ENCODE data around the gene KLK14.

Gene KLK14

DNA sequence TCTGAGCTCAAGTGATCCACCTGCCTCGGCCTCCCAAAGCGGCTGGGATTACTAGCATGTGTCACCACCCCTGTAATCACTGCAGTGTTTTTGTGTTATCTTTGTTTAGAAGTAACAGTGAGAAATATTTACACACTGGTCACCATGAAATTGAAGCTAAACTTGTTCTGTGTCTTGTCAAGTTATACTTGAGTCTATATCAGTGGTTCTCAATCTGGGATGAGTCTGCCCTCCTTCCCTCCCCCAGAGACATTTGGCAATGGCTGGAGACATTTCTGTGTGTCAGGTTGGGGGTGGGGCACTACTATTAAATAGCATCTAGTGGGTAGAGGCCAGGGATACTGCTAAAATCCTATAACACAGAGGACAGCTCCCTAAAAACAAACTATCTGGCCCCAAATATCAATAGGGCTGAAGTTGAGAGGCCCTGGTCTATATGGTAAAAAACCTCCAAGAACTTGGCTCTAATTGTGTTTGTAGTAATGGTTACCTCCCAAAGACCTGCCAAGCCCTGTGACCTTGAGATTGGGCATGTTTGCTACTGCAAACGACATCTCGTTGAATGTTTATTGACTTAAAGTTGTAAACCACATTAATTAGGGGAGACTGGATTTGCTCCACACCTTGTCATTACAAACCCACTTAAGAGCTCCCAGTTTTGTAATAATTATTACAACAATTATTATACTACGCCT lies 18.6 kb upstream of the KLK14 start:
- no peak overlapping the region for H3K4me3 ChIP-seq (ENCODE audit: low read depth, low read length)
- TF ChIP-seq CTCF (IDR thresholded peaks at IDR 0.05; ENCODE audit: insufficient read depth, low read depth, low read length, missing control alignments) = no peak
- DNase-seq (ENCODE audit: low read depth) = no peak

DNA sequence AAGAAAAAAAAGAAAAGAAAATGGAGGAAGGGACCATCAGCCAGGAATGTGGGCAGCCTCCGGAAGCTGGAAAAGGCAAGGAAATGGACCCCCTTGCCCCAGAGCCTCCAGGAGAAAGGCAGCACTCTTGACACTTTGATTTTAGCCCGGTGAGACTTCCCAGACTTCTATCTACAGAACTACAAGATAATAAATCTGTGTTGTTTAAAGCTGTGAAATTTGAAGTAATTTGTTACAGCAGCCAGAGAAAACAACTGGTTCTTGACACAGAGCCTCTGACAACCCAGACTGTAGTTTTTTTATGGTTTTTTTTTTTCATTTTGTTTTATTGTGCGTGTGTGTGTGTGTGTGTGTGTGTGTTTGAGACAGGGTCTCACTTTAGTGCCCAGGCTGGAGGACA lies 17.9 kb upstream of the KLK14 start:
- no peak overlapping the region for H3K4me3 ChIP-seq (ENCODE audit: low read depth, low read length)
- no peak for TF ChIP-seq CTCF (IDR thresholded peaks at IDR 0.05; ENCODE audit: insufficient read depth, low read depth, low read length, missing control alignments)
- no peak for DNase-seq (ENCODE audit: low read depth)

- no peak overlapping the region for H3K4me3 ChIP-seq (ENCODE audit: low read depth, low read length)
- no peak for TF ChIP-seq CTCF (IDR thresholded peaks at IDR 0.05; ENCODE audit: insufficient read depth, low read depth, low read length, missing control alignments)
- DNase-seq (ENCODE audit: low read depth) = no peak
Measured at GRCh38 chr19:51099047-51099382, 16.3 kb upstream of the KLK14 start.

GRCh38 chr19:51098365-51099046 lies 15.8 kb upstream of the KLK14 start:
- H3K4me3 ChIP-seq (ENCODE audit: low read depth, low read length) = no peak overlapping the region
- DNase-seq (ENCODE audit: low read depth) = no peak
- no peak for TF ChIP-seq CTCF (IDR thresholded peaks at IDR 0.05; ENCODE audit: insufficient read depth, low read depth, low read length, missing control alignments)

DNA sequence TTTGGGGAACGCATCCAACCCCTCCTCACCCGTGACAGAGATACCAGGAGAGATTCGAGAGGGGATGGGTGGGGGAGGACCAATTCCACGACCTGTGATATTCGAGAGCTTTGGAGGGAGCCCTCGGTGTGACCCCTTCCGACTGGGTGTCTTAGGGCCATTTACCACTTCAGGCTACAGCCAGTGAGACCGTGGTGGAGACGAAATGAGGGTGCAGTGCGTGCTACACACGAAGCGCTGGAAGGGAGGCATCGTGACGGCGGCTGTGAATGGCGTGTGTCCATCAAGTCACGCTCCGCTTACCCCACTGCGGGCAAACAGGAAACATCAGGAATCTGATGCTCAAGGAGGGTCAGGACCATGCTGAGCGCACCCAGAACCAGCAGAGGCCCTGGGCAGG lies 15.1 kb upstream of the KLK14 start:
- TF ChIP-seq CTCF (IDR thresholded peaks at IDR 0.05; ENCODE audit: insufficient read depth, low read depth, low read length, missing control alignments) = no peak
- DNase-seq (ENCODE audit: low read depth) = no peak
- H3K4me3 ChIP-seq (ENCODE audit: low read depth, low read length) = no peak overlapping the region

DNA sequence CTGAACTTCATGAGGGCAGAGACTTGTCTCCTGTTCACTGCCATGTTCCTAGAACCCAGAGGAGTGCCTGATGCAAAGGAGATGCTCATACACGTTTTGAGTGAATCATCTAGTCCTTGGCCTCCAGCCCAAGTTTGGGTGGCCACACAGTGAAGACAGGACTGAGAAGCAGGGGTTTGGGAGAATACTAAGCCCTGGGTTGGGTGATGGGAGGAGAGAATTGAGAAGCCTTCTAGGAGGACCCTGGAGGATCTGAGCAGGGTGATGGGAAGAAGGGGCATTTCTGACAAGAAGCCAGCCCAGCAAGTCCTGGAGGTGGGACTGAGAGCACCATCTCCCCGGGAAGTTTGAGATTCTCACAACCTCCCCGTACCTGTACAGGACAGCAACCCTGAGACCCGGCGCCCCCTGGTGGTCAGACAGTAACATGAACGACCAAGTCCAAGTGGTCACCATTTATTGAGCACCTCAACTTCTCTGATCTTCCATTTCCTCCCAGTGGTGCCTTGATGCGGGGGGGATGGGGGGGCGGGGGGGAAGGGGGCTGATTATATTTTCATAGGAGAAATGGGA lies 14.6 kb upstream of the KLK14 start:
- TF ChIP-seq CTCF (IDR thresholded peaks at IDR 0.05; ENCODE audit: insufficient read depth, low read depth, low read length, missing control alignments) = peak; percentile 75
- no peak overlapping the region for H3K4me3 ChIP-seq (ENCODE audit: low read depth, low read length)
- peak; percentile 72 for DNase-seq (ENCODE audit: low read depth)
